ENCODE results near the gene VAPA. TPM values are rescaled to one million over a fixed set of nuclear protein-coding genes. Genes with fewer than 3 reads are reported as not detected.
"Not testable (repeated sequence)": the region's sequence is repeated elsewhere in the genome, so short reads cannot be mapped to it uniquely, and the experiment has no call there.

Gene VAPA
- total RNA-seq, 1 donor from 2014 or later: 189 TPM

DNA sequence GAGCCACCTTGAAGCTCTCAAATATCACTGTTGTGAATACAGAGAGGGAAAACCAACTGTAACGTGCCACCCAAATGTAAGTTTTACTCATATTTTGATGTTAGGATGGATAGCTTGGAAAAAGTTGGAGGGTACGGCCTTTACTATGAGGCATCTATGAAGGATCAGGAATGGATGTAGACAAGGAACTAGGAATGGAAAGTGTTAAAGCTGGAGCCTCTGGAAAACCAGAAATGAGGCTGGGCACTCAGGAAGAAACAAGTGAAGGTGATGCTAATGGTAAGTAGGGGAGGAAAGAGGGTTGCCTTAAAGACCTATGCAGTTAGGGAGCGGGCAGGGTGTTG, 27.8 kb upstream of the VAPA start:
- DNase-seq: no peak

DNA sequence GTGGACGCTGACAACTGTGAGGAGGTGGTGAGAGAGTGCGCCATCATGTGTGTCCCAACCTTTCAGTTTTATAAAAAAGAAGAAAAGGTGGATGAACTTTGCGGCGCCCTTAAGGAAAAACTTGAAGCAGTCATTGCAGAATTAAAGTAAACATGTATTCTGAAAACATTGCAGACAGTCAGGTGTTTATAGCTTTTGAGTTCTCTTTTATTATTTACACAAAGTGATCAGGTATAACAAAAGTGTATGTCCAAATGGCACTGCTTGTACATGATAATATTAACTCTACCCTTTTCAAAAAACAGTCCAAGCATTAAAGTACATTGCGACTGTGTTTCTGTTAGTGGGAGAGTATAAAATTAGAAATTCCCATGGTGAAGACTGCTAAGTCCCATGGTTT, 25.8 kb upstream of the VAPA start:
- DNase-seq: no peak

DNA sequence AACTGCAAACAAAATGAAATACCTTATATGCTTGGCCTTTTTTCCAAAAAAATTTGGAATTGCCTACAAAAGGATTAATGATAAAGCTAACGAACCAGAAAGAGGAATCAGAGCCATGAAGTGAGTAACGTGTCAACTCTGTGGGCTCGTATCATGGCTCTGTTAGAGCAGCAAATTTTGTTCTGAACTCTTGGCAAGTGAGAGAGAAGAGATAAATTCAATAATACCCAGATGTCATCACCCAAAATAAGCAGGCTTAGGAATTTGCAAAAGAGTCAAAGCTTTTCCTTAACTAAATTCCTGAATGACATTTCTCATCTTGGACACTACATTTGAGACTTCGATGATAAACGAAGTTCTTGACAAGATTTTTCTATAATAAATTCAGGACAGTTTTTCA, 23.6 kb upstream of the VAPA start:
- DNase-seq: peak; percentile 20

DNA sequence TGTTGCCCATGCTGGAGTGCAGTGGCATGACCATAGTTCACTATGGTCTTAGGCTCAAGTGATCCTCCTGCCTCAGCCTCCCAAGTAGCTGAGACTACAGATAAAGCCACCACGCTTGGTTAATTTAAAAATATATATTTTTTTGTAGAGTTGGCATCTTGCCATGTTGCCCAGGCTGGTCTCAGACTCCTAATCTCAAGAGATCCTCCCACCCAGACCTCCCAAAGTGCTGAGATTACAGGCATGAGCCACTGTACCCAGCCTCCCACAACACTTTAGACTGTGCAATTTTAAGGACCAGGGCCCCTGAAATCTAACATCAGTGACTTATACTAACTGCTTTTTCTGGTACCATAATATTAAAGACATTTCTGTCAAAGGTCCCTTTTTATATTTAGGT, 22.9 kb upstream of the VAPA start:
- no peak for DNase-seq

DNA sequence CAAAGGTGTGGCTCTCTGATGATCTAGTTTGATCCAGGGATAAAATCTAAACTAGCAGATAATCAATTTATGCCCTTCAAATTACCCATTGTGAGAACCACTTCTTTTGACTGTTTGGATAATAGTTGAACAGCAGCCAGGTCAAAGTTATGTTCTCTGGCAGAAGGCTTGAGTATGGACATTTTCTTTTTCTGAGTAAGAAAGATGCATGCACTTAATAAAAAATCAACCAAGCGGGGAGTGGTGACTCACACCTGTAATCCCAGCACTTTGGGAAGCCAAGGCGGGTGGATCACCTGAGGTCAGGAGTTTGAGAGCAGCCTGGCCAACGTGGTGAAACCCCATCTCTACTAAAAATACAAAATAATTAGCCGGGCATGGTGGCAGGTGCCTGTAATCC, 22.3 kb upstream of the VAPA start:
- DNase-seq: not testable (repeated sequence)

DNA sequence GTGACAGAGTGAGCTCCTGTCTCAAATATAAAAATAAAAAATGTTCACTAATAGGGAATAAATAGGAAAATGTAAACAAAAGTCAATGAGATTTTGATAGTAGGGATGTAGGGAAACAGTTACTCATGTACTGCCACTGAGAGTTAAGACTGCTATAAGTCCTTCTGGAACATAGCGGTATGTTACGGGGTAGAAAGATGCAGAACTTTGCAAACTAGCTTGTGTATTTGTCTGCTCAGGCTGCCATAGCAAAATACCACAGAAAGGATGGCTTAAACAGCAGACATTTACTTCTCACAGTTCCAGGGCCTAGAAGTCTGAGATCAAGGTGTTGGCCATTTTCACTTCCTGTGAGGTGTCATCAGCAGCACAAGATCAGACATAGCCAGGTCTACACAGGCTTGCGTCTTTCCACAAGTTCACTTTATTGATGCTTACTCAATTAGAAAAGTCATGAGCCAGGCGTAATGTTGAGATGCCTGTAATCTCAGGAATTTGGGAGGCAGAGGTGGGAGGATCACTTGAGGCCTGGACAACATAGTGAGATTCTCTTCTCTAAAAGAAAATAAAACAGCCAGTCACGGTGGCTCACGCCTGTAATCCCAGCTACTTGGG, 19.3 kb upstream of the VAPA start:
- DNase-seq: no peak

DNA sequence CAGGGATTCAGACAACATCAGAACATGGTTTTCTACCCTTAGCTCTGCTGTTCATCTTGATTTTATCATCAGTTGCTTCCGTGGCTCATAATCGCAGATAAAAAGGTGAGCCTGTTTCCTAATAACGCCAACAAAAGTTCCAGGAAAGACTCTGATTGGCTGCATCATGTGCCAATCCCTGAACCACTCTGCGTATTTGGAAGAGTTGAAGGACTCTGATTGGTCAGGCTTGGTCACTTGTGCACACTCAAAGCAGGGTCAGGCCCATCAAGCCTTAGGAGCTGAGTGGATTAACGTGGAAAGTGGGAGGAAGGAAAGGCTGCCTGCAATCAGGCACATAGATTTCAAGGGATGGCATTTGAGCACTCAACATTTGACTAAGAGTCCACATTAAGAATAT, 16.7 kb upstream of the VAPA start:
- no peak for DNase-seq

DNA sequence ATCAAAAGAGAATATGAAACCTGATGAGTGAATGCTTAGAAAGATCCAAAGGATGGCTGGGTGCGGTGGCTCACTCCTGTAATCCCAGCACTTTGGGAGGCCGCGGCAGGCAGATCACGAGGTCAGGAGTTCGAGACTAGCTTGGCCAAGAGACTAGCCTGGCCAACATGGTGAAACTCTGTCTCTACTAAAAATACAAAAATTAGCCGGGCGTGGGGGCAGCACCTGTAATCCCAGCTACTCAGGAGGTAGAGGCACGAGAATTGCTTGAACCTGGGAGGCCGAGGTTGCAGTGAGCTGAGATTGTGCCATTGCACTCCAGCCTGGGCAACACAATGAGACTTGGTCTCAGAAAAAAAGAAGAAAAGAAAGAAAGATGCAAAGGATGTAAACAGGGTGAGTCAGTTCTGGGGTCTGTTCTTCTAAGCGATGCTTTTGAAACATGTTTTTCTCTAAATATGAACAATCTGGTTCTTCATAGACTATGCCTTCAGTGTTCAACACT, 16.0 kb upstream of the VAPA start:
- DNase-seq: not testable (repeated sequence)

DNA sequence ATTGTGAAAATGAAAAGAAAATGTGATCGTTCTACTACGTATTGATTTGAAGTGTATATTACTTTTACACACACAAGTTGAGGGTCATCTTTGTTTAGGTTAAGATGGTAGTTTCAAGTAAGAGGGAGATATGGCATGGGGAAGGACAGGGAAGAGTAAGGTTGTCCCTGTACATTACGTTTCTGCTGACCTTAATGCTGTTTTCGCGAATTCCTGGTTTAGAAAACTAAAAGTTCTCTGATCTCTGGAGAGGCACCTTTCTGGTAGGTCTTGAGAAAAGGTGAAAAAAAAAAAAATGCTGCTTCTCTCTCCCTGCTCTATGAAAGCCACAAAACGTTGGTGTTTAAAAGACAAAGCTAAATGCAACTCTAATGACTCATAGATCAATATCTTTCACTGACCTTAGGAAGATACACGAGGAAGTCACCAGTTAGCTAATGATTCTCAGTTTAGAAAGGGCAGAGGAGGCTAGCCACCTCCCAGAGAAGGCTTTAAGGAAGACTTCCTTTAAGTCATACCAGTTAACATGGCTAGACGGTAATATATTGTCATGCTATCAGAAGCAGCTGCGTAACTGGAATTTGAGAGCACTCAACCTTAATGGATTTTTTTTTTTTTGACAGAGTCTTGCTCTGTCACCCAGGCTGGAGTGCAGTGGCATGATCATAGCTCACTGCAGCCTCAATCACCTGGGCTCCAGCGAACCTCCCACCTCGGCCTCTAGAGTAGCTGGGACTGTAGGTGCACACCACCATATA, 14.8 kb upstream of the VAPA start:
- DNase-seq: no peak

DNA sequence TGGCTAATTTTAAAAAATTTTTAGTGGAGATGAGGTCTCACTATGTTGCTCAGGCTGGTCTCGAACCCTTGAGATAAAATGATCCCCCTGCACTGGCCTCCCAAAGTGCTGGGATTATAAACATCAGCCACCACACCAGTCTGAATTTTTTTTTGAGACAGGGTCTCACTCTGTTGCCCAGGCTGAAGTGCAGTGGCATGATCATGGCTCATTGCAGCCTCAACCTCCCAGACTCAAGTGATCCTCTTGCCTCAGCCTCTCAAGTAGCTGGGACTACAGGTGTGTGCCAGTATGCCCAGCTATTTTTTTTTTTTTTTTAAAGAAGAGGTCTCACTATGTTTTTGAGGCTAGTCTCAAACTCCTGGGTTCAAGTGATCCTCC, 14.3 kb upstream of the VAPA start:
- DNase-seq: not testable (repeated sequence)

DNA sequence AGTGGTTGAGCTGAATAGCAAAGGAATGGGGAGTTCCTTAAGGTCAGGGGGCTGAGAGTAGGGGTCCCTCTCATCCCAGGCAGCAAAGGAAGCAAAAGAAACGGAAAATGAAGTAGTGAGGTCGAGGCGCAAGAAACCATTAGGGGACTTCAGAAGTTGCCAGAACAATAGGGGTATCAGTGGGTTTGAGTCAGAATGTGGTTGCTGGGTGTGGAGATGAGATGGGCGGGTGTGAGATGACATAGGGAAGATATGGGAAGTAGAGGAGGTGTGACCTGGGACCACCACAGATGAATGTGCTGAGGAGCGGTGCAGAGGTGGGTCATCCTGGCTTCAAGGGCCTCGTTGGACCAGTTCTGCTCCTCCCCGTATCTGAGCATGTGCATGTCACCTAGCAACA, 13.1 kb upstream of the VAPA start:
- no peak for DNase-seq

DNA sequence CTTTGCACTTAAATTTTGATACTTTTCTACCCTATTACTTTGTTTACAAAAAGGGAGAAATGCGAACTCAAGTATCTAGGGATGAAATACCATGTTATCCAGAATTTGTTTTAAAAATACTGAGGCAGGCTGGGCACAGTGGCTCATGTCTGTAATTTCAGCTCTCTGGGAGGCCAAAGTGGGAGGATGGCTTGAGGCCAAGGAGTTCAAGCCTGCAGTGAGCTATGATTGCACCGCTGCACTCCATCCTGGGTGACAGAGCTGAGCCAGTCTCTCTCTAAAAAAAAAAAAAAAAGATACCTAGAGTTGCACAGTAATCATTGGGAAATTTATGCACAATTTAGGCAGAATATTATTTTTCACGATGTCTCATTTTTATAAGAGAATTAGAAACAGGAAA, 12.4 kb upstream of the VAPA start:
- no peak for DNase-seq

DNA sequence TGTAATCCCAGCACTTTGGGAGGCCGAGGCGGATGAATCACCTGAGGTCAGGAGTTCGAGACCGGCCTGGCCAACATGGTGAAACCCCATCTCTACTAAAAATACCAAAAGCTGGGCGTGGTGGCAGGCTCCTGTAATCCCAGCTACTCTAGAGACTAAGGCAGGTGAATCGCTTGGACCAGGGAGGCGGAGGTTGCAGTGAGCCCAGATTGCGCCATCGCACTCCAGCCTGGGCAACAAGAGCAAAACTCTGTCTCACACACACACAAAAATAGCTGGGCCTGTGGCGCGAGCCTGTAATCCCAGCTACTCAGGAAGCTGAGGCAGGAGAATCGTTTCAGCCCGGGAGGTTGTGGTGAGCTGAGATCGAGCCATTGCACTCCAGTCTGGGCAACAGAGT, 11.6 kb upstream of the VAPA start:
- not testable (repeated sequence) for DNase-seq

DNA sequence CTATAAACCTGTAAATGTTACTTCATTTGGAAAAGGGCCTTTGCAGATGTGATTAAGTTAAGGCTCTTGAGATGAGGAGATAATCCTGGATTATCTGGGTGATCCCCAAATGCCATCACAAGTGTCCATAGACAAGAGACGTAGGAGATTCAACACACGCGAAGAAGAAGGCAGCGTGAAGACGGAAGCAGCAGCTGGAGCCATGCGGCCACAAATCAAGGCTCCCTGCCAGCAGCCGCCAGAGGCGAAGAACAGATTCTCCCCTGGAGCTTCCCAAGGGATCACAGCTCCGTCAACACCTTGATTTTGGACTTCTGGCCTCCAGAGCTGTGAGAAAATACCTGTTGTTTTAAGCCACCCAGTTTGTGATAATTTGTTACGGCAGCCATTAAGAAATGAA, 11.0 kb upstream of the VAPA start:
- DNase-seq: no peak

DNA sequence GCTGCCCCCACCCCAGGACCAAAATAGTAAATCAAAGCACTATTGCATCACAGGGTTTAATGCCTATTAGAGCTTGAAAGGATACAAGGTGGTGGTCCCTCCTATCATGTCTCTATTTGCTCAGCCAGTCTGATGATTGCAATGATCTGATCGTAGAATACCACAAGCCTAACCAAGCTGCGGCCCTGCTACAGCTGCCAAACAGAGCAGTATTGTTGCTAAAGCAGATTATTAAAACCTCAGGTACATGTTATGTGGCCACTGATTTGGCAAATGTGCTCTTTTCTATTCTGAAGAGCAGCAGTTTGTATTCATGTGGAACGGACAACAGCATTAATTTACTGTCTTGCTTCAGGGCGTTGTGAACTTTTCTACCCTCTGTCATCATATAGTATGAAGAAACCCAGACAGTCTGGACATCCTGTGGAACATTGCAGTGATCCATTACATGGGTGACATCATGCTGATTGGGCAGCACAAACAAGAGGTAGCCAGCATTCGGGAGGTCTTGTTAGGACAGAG, 8.4 kb upstream of the VAPA start:
- DNase-seq: no peak

DNA sequence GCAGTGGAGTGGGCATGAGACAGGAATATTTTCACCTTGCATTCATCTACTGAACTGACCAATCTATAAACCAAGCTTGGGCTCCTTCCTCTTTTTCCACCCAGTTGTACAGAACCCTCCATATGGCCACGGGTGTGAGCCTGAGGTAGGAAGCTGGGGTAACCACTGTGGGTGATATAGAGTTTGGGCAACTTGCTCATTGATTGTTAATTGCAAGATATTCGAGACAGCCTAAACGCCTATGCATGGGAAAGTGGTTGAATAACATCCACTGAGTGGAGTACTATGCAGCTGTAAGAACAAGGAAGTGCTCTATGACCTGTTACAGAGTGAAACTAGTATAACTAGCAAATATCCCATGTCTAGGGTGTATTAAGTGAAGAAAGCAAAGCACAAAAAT, 7.3 kb upstream of the VAPA start:
- DNase-seq: no peak

DNA sequence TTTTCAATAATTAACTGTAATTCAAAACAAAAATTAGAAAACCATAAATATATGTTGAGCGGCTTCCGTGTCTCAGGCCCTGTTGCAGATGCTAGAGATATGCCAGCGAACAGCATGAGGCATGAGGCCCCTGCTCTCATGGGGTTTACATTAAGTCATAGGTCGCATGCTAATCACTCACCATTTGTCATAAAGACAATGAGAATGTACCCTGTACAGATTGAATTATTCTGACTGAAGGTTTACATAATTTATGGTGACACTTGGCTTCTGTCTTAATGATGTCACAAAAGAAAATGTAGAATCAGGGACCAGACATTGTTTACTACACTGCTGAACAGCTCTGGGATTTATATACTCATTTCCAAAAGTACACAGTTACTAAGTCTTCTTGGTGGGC, 5.9 kb upstream of the VAPA start:
- DNase-seq: no peak

DNA sequence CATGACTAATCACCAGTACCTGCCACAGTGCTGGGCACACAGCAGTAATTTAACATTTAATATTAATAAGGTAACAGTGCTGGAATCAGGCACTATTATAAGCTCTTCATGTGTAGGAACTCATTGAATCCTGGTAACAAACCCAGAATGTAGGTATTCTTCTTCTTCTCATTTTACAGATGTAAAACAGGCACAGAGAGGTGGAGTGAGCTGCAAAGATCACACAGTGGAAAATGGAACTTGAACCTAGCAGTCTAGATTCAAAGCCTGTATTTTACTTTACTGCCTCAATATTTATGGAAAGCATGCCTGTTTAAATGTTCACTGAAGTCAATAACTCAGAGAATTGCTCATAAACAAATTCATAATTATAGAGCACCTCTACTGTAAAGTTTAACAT, 3.7 kb upstream of the VAPA start:
- no peak for DNase-seq

DNA sequence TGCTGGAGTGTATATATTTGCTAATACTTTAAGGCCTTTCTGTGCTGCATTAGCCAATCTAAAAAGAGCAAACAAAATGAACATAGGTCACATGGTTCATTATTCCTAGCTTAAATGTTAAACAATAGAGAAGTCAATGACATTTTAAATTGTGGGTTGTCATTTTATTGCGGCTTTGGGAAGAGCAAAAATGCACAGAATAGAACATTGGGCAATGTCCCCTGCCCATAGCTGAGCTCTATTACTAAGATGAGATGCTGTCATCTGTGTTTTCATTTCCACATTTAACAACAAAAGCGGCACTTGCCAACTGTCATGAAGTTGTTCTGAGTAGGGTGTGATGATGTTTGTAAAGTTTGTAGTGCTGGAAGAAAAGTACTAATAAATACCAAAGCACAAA, 3.2 kb upstream of the VAPA start:
- no peak for DNase-seq

DNA sequence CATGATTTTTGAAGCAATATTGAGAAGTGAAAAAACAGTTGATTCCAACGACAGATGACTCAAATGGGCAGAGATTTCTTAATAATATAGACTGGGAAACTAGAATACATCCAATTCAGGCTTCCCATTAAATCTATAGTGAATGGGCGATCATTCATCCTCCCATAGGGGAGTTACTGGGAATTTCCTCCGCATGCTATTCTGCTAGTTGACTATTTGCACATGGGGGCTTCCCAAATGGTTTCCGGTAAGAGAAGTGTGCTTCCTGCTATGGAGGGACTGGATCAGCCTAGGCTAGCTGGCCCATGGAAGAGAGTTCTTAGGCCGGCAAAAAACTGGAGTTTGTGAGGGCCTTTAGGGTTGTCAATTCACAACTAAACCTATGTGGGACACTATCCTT, 2.6 kb upstream of the VAPA start:
- DNase-seq: no peak

DNA sequence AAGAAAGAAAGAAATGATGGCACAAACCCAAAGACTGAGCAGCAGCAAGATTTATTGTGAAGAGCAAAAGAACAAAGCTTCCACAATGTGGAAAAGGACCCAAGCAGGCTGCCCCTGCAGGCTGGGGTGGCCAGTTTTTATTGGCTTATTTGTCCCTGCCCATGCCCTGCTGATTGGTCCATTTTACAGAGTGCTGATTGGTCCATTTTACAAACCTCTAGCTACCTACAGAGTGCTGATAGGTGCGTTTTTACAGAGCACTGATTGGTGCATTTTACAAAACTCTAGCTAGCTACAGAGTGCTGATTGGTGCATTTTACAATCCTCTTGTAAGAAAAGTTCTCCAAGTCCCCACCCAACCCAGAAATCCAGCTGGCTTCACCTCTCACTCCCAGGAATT, 1.5 kb upstream of the VAPA start:
- not testable (repeated sequence) for DNase-seq

DNA sequence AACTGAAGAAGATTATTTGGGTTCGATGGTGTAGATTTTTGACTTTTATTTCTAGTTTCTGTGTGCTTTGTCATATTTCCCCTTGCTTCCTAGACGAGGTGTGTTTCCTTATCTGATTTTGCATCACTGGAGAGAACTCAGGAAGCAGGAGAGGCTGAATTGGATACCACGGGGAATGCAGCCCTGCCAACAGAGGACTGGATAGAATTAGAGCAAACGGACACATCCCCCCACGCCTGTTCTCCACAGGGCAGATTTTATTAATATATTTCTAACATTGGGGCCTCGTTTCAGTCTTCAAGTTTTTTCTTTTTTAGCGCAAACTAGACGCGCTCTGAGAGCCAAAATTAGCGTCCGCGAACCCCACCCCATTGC, 678 bp upstream of the VAPA start:
- no peak for DNase-seq

DNA sequence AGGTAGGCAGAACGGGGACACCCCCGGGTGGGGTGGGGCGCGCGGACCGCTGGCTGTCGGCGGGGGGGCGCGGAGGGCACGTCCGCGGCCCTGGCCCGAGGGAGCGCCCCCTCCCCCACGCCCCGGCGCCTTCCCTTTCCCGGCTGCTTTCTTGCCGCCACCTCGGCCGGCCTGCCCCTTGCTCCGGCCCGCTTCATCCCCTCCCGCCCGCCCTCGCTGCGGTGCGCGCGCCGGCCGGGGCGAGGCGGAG, 443 bp downstream of the VAPA start:
- DNase-seq: no peak

DNA sequence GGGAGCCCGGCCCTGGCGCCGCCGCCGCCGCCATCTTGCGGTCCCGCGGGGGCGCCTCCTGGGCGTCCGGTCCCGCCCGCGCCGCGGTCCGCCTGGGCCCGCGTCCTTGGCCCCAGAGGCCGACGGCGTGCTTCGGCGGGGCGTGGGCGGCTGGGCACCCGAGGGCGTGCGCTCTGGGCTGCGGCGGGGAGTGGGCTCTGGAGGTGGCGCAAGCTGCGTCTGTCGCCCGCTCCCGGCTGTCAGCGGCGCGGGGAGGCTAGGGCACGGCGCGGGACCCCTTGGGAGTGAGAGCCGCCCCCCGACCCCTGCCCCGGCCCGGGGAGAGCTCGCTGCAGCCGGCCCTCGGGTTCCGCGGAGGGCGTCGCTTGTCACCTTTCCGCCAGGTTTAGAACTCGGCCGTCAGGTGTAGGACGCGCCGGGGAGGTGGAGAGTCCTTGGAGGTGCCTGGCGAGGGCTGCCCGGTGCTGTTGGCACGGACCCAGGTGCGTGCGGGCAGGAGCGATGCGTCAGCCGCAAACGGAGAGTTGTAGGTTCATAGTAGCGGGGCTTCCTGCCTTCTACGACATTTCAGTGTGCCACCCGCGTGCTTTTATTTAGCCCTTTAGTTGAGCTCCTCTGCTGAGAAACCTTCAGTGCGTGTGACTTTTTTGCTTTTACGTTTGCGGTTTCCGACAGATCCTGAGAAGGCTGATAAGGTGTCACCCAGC, 921 bp downstream of the VAPA start:
- peak; percentile 28 for DNase-seq
